DMS 273 (cell line): ENCODE data around the gene COL6A5.
"Not testable (repeated sequence)": the region's sequence is repeated elsewhere in the genome, so short reads cannot be mapped to it uniquely, and the experiment has no call there.

Source experiments
- DNase-seq: peaks from one replicate; lab custom pipeline; 2025; ENCODE audit not compliant: unreplicated experiment; lab: John Stamatoyannopoulos, UW

The COL6A5 gene

GRCh38 chr3:130430266-130430665, 84.8 kb downstream of the COL6A5 start:
- no peak for DNase-seq

- DNase-seq, result not testable (repeated sequence)
Observed at GRCh38 chr3:130432086-130432485, 86.6 kb downstream of the COL6A5 start.

- DNase-seq, result no peak
Observed at GRCh38 chr3:130433306-130433705, 87.8 kb downstream of the COL6A5 start.

- DNase-seq, result no peak
Observed at GRCh38 chr3:130442284-130442683, 96.8 kb downstream of the COL6A5 start.

- DNase-seq, result not testable (repeated sequence)
Observed at GRCh38 chr3:130446840-130447239, 101.4 kb downstream of the COL6A5 start.

GRCh38 chr3:130448155-130448554, 102.7 kb downstream of the COL6A5 start:
- DNase-seq, result not testable (repeated sequence)

- no peak for DNase-seq
Observed at GRCh38 chr3:130456540-130456939, 111.1 kb downstream of the COL6A5 start.

GRCh38 chr3:130457671-130458070, 112.2 kb downstream of the COL6A5 start:
- no peak for DNase-seq

GRCh38 chr3:130459944-130460343, 114.5 kb downstream of the COL6A5 start:
- DNase-seq, result no peak

- no peak for DNase-seq
Observed at GRCh38 chr3:130462089-130462488, 116.6 kb downstream of the COL6A5 start.

- DNase-seq, result no peak
Observed at GRCh38 chr3:130463221-130463620, 117.7 kb downstream of the COL6A5 start.

GRCh38 chr3:130465521-130465920, 120.0 kb downstream of the COL6A5 start:
- DNase-seq, result no peak

GRCh38 chr3:130468311-130468710, 122.8 kb downstream of the COL6A5 start:
- no peak for DNase-seq

- DNase-seq, result no peak
Observed at GRCh38 chr3:130470126-130470525, 124.7 kb downstream of the COL6A5 start.

GRCh38 chr3:130473416-130473815, 127.9 kb downstream of the COL6A5 start:
- DNase-seq, result no peak

GRCh38 chr3:130480736-130481135, 135.3 kb downstream of the COL6A5 start:
- peak; percentile 56 for DNase-seq

GRCh38 chr3:130488288-130488687, 142.8 kb downstream of the COL6A5 start:
- no peak for DNase-seq

- DNase-seq, result no peak
Observed at GRCh38 chr3:130488769-130489450, 143.4 kb downstream of the COL6A5 start.

- no peak for DNase-seq
Observed at GRCh38 chr3:130490241-130490640, 144.8 kb downstream of the COL6A5 start.

GRCh38 chr3:130491431-130491830, 146.0 kb downstream of the COL6A5 start:
- DNase-seq, result no peak

GRCh38 chr3:130504701-130505100, 159.2 kb downstream of the COL6A5 start:
- no peak for DNase-seq

- DNase-seq, result no peak
Observed at GRCh38 chr3:130506031-130506430, 160.6 kb downstream of the COL6A5 start.

GRCh38 chr3:130507746-130508145, 162.3 kb downstream of the COL6A5 start:
- no peak for DNase-seq
